SK-N-SH treated with all-trans-retinoic acid at 6 μM for 48 hours (cell line): ENCODE measurements around the gene EXOC1L.

Source experiments
- ATAC-seq: fragments of 200-7000 bp; cut with Tn5 transposase; 3 replicates; pipeline ENCODE4 v1.9.1; 2020; ENCODE audit warnings: mild to moderate bottlenecking, moderate library complexity
- ARNTL ChIP-seq: fragments of 450-650 bp; formaldehyde crosslinking; IDR thresholded peaks from 2 replicates; pipeline ENCODE4 v1.5.0; 2020; ENCODE audit warnings: low read depth, mild to moderate bottlenecking, moderate library complexity, borderline replicate concordance
- BACH2 ChIP-seq: fragments of 250-450 bp; sonication (Bioruptor Pico); IDR thresholded peaks from 2 replicates; pipeline ENCODE4 v1.9.0; 2021; ENCODE audit warnings: mild to moderate bottlenecking, borderline replicate concordance
- CSDC2 ChIP-seq: fragments of 250-450 bp; sonication (Bioruptor Pico); IDR thresholded peaks from 2 replicates; pipeline ENCODE4 v1.5.0; 2020; ENCODE audit warnings: mild to moderate bottlenecking, moderate library complexity
- ESRRG ChIP-seq: fragments of 250-450 bp; sonication (Bioruptor Pico); IDR thresholded peaks from 2 replicates; pipeline ENCODE4 v1.6.1; 2021; ENCODE audit warnings: mild to moderate bottlenecking
- GLIS3 ChIP-seq: fragments of 250-450 bp; sonication (Bioruptor Pico); IDR thresholded peaks from 2 replicates; pipeline ENCODE4 v1.5.0; 2020; ENCODE audit warnings: mild to moderate bottlenecking, moderate library complexity
- ISL1 ChIP-seq: fragments of 250-450 bp; sonication (Bioruptor Pico); IDR thresholded peaks from 2 replicates; pipeline ENCODE4 v2.1.2; 2022; ENCODE audit warnings: mild to moderate bottlenecking, moderate library complexity
- OSR1 ChIP-seq: fragments of 250-450 bp; sonication (Bioruptor Pico); IDR thresholded peaks from 2 replicates; pipeline ENCODE4 v1.8.0; 2022; ENCODE audit warnings: moderate library complexity, mild to moderate bottlenecking, inconsistent platforms
- PPARA ChIP-seq: fragments of 250-450 bp; sonication (Bioruptor Pico); IDR thresholded peaks from 2 replicates; pipeline ENCODE4 v1.5.0; 2020; ENCODE audit warnings: mild to moderate bottlenecking, borderline replicate concordance
- TCF4 ChIP-seq: fragments of 250-450 bp; sonication (Bioruptor Pico); IDR thresholded peaks from 2 replicates; pipeline ENCODE4 v1.8.0; 2021; ENCODE audit warnings: mild to moderate bottlenecking, moderate library complexity, borderline replicate concordance
- TOX ChIP-seq: fragments of 250-450 bp; sonication (Bioruptor Pico); IDR thresholded peaks from 2 replicates; pipeline ENCODE4 v1.8.0; 2021; ENCODE audit warnings: mild to moderate bottlenecking, moderate library complexity, borderline replicate concordance
- ZFP3 ChIP-seq: fragments of 250-450 bp; sonication (Bioruptor Pico); IDR thresholded peaks from 2 replicates; pipeline ENCODE4 v1.5.0; 2020; ENCODE audit warnings: mild to moderate bottlenecking, moderate library complexity
- ZNF565 ChIP-seq: fragments of 450-650 bp; formaldehyde crosslinking; conservative IDR thresholded peaks from 2 replicates; pipeline ENCODE4 v1.5.0; 2020; ENCODE audit warnings: low read depth, mild to moderate bottlenecking, moderate library complexity
- ZNF70 ChIP-seq: fragments of 450-650 bp; formaldehyde crosslinking; IDR thresholded peaks from 2 replicates; pipeline ENCODE4 v1.5.0; 2020; ENCODE audit warnings: mild to moderate bottlenecking, moderate library complexity
- TF ChIP-seq, protein P1 (sequence below): fragments of 250-450 bp; sonication (Bioruptor Pico); IDR thresholded peaks from 2 replicates; pipeline ENCODE4 v1.8.0; 2021; ENCODE audit warnings: low read depth, mild to moderate bottlenecking, moderate library complexity, borderline replicate concordance
- TF ChIP-seq, protein P2 (sequence below): fragments of 250-450 bp; sonication (Bioruptor Pico); IDR thresholded peaks from 2 replicates; pipeline ENCODE4 v1.5.1; 2021; ENCODE audit warnings: mild to moderate bottlenecking, moderate library complexity
- TF ChIP-seq, protein P3 (sequence below): fragments of 250-450 bp; sonication (Bioruptor Pico); IDR thresholded peaks from 2 replicates; pipeline ENCODE4 v1.5.1; 2020; ENCODE audit warnings: low read depth, mild to moderate bottlenecking, moderate library complexity
- TF ChIP-seq, protein P4 (sequence below): fragments of 250-450 bp; sonication (Bioruptor Pico); IDR thresholded peaks from 2 replicates; pipeline ENCODE4 v1.8.0; 2020; ENCODE audit warnings: mild to moderate bottlenecking, moderate library complexity, borderline replicate concordance
- TF ChIP-seq, protein P5 (sequence below): fragments of 250-450 bp; sonication (Bioruptor Pico); IDR thresholded peaks from 2 replicates; pipeline ENCODE4 v1.5.0; 2020; ENCODE audit warnings: mild to moderate bottlenecking, moderate library complexity

Gene EXOC1L

DNA sequence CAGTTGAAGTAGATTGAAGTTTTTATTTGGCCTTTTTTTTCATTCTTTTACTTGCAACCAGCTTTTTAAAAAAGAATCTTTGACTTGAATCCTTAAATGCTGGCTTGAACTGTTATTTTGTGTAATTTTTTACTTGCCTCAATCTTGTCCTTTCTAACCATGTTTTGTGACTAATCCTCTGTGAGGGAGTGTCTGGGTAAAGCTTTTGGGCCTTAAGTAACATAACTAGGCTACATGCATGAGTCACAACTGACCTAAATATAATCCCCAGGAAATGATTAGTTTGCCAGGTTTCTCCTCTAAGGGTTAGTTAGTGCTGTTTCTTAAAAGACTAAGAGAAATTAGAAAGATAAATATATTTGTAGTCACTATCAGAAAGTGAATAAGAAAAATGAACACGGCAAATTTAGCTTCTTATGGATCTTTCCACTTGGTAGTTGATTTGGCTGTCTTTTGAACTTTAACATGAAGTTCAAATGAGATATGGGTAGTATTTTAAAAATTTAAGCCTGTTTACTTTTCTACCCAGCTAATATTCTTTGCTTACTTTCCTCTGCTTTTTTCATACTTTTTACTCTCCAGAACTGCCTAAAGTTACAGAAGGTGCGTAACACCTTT lies 46.8 kb downstream of the EXOC1L start:
- peak; percentile 97 for ATAC-seq

DNA sequence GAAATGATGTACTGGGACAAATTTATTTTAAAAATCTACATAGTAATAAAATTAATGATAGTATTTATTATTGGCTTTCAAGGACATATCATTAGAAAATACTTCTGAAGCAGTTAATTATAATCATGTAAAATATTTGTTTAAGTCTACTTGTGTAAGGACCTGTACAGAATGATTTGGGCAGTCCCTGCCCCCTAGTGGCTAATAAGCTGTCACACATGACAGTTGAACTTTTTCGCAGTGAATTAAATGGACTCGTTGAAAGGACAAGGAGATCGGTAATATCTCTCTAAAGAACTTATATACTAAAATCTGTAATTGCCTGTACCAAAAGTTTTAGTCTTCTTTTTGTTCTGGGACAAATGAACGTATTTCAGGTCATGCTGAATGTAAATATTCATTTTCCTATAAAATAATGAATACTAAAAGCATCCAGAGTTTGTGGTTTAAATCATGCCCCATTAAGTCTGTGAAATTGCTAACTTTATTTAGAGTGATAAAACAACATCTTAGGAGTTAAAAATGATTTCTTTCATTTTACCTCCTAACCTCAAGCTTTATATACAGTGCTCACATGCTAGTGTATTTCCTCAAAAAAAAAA lies 47.5 kb downstream of the EXOC1L start:
- ATAC-seq: peak; percentile 94
- TF ChIP-seq, protein P1, sequence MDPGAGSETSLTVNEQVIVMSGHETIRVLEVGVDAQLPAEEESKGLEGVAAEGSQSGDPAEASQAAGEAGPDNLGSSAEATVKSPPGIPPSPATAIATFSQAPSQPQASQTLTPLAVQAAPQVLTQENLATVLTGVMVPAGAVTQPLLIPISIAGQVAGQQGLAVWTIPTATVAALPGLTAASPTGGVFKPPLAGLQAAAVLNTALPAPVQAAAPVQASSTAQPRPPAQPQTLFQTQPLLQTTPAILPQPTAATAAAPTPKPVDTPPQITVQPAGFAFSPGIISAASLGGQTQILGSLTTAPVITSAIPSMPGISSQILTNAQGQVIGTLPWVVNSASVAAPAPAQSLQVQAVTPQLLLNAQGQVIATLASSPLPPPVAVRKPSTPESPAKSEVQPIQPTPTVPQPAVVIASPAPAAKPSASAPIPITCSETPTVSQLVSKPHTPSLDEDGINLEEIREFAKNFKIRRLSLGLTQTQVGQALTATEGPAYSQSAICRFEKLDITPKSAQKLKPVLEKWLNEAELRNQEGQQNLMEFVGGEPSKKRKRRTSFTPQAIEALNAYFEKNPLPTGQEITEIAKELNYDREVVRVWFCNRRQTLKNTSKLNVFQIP (CRISPR knock-in tag): no peak
- TF ChIP-seq TCF4 (CRISPR knock-in tag) (no peak), BACH2 (CRISPR knock-in tag) (no peak), ZNF70 (CRISPR knock-in tag) (no peak), ISL1 (CRISPR knock-in tag) (no peak), ZFP3 (CRISPR knock-in tag) (no peak), ZNF565 (no peak), ARNTL (CRISPR knock-in tag) (no peak), ESRRG (CRISPR knock-in tag) (no peak), OSR1 (no peak), PPARA (no peak), GLIS3 (CRISPR knock-in tag) (no peak), CSDC2 (no peak)
- TF ChIP-seq, protein P2, sequence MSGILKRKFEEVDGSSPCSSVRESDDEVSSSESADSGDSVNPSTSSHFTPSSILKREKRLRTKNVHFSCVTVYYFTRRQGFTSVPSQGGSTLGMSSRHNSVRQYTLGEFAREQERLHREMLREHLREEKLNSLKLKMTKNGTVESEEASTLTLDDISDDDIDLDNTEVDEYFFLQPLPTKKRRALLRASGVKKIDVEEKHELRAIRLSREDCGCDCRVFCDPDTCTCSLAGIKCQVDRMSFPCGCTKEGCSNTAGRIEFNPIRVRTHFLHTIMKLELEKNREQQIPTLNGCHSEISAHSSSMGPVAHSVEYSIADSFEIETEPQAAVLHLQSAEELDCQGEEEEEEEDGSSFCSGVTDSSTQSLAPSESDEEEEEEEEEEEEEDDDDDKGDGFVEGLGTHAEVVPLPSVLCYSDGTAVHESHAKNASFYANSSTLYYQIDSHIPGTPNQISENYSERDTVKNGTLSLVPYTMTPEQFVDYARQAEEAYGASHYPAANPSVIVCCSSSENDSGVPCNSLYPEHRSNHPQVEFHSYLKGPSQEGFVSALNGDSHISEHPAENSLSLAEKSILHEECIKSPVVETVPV (CRISPR knock-in tag): no peak
- TF ChIP-seq, protein P3, sequence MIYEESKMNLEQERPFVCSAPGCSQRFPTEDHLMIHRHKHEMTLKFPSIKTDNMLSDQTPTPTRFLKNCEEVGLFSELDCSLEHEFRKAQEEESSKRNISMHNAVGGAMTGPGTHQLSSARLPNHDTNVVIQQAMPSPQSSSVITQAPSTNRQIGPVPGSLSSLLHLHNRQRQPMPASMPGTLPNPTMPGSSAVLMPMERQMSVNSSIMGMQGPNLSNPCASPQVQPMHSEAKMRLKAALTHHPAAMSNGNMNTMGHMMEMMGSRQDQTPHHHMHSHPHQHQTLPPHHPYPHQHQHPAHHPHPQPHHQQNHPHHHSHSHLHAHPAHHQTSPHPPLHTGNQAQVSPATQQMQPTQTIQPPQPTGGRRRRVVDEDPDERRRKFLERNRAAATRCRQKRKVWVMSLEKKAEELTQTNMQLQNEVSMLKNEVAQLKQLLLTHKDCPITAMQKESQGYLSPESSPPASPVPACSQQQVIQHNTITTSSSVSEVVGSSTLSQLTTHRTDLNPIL (CRISPR knock-in tag): no peak
- TF ChIP-seq, protein P4, sequence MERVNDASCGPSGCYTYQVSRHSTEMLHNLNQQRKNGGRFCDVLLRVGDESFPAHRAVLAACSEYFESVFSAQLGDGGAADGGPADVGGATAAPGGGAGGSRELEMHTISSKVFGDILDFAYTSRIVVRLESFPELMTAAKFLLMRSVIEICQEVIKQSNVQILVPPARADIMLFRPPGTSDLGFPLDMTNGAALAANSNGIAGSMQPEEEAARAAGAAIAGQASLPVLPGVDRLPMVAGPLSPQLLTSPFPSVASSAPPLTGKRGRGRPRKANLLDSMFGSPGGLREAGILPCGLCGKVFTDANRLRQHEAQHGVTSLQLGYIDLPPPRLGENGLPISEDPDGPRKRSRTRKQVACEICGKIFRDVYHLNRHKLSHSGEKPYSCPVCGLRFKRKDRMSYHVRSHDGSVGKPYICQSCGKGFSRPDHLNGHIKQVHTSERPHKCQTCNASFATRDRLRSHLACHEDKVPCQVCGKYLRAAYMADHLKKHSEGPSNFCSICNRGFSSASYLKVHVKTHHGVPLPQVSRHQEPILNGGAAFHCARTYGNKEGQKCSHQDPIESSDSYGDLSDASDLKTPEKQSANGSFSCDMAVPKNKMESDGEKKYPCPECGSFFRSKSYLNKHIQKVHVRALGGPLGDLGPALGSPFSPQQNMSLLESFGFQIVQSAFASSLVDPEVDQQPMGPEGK (CRISPR knock-in tag): no peak

More for the DNA sequence above, 46.8 kb downstream of the EXOC1L start:
- no peak for TF ChIP-seq CSDC2
- TF ChIP-seq, protein P2 (CRISPR knock-in tag): no peak
- TF ChIP-seq, all 23 proteins: peak for 0

DNA sequence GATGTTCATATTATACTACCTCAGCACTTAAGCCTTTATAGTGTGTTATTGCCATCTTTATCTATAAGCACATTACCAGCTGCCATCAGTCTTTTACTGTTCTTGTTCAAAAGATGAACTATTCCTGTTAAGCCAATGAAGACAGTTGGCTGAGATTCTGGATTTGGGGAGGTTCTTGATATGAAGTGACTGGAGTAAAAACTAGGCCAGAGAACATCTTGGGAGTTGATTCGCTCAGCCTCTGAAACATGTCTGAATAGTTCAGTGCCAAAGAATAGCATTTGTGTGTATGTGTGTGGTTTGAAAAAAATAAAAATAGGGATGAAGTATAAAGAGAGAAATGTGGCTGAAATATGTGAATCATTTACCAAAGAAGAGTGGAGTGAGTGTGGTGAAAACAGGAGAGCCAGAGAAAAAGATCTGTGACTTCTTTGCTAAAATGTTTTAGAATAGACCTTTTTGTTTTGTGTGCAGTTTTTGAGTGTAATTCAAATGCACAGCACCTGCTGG lies 49.0 kb downstream of the EXOC1L start:
- ATAC-seq: no peak
- TF ChIP-seq OSR1 (no peak), ARNTL (CRISPR knock-in tag) (no peak)

DNA sequence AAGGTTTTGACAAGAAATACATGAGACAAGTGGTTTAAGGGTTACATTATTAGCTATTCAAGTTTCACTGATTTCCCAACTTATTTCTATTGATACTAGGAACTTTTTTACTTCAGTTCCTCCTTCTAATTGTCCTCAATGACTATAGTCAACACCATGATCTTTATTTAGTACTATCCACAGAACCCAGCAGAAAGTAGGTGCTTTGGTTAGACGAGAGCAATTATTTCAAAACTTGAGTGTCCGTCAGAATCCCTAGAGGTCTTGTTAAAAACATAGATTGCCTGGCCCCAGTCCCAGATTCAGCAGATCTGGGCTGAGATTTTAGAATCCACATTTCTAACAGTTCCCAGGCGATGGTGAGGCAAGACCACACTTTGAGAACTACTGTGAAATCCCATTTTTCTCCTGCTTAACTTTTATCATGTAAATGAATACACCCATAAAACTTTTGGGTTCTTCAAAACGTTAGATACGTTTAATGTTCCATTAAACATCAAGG lies 51.8 kb downstream of the EXOC1L start:
- no peak for ATAC-seq
- TF ChIP-seq, protein P5, sequence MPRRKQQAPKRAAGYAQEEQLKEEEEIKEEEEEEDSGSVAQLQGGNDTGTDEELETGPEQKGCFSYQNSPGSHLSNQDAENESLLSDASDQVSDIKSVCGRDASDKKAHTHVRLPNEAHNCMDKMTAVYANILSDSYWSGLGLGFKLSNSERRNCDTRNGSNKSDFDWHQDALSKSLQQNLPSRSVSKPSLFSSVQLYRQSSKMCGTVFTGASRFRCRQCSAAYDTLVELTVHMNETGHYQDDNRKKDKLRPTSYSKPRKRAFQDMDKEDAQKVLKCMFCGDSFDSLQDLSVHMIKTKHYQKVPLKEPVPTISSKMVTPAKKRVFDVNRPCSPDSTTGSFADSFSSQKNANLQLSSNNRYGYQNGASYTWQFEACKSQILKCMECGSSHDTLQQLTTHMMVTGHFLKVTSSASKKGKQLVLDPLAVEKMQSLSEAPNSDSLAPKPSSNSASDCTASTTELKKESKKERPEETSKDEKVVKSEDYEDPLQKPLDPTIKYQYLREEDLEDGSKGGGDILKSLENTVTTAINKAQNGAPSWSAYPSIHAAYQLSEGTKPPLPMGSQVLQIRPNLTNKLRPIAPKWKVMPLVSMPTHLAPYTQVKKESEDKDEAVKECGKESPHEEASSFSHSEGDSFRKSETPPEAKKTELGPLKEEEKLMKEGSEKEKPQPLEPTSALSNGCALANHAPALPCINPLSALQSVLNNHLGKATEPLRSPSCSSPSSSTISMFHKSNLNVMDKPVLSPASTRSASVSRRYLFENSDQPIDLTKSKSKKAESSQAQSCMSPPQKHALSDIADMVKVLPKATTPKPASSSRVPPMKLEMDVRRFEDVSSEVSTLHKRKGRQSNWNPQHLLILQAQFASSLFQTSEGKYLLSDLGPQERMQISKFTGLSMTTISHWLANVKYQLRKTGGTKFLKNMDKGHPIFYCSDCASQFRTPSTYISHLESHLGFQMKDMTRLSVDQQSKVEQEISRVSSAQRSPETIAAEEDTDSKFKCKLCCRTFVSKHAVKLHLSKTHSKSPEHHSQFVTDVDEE: no peak
- TF ChIP-seq, protein P1 (CRISPR knock-in tag): no peak
- no peak for TF ChIP-seq TOX
- TF ChIP-seq, protein P2 (CRISPR knock-in tag): no peak
- TF ChIP-seq, all 23 proteins: peak for 0
